ENCODE results near the gene SRPX.

The SRPX gene

GRCh38 chrX:38220415-38221390, at the start of gene SRPX:
Gene SRPX (minus strand): TSS chrX:38220871. CDS start chrX:38220792, 79 bp downstream.
- DNase-seq (ENCODE audit: low read depth): no peak

- no peak for DNase-seq (ENCODE audit: low read depth)
Measured at GRCh38 chrX:38268011-38268410, 47.3 kb upstream of the SRPX start.

GRCh38 chrX:38262715-38263620, 42.3 kb upstream of the SRPX start:
- no peak for DNase-seq (ENCODE audit: low read depth)

GRCh38 chrX:38260231-38260630, 39.6 kb upstream of the SRPX start:
- no peak for DNase-seq (ENCODE audit: low read depth)

- DNase-seq (ENCODE audit: low read depth): no peak
Measured at GRCh38 chrX:38256019-38256418, 35.3 kb upstream of the SRPX start.

- no peak for DNase-seq (ENCODE audit: low read depth)
Measured at GRCh38 chrX:38249965-38250364, 29.3 kb upstream of the SRPX start.

- no peak for DNase-seq (ENCODE audit: low read depth)
Measured at GRCh38 chrX:38247051-38247450, 26.4 kb upstream of the SRPX start.

- no peak for DNase-seq (ENCODE audit: low read depth)
Measured at GRCh38 chrX:38240541-38240940, 19.9 kb upstream of the SRPX start.

- DNase-seq (ENCODE audit: low read depth): no peak
Measured at GRCh38 chrX:38236901-38237615, 16.4 kb upstream of the SRPX start.

- DNase-seq (ENCODE audit: low read depth): no peak
Measured at GRCh38 chrX:38233891-38234667, 13.4 kb upstream of the SRPX start.

- no peak for DNase-seq (ENCODE audit: low read depth)
Measured at GRCh38 chrX:38232079-38232686, 11.5 kb upstream of the SRPX start.

GRCh38 chrX:38225093-38225492, 4.4 kb upstream of the SRPX start:
- DNase-seq (ENCODE audit: low read depth): no peak

GRCh38 chrX:38224160-38224559, 3.5 kb upstream of the SRPX start:
- DNase-seq (ENCODE audit: low read depth): no peak

GRCh38 chrX:38221391-38221929, 789 bp upstream of the SRPX start:
- no peak for DNase-seq (ENCODE audit: low read depth)

- DNase-seq (ENCODE audit: low read depth): no peak
Measured at GRCh38 chrX:38220024-38220414, 652 bp downstream of the SRPX start.

- DNase-seq (ENCODE audit: low read depth): no peak
Measured at GRCh38 chrX:38216642-38217041, 4.0 kb downstream of the SRPX start.

GRCh38 chrX:38214551-38215531, 5.8 kb downstream of the SRPX start:
- DNase-seq (ENCODE audit: low read depth): no peak

- DNase-seq (ENCODE audit: low read depth): no peak
Measured at GRCh38 chrX:38214044-38214443, 6.6 kb downstream of the SRPX start.

GRCh38 chrX:38211891-38212635, 8.6 kb downstream of the SRPX start:
- DNase-seq (ENCODE audit: low read depth): no peak

Measured in T-helper 22 cell (primary cell).